Measurements from ENCODE around the gene TAF4. TPM values are rescaled to one million over a fixed set of nuclear protein-coding genes. Genes with fewer than 3 reads are reported as not detected.
"Not testable (repeated sequence)": the region's sequence is repeated elsewhere in the genome, so short reads cannot be mapped to it uniquely, and the experiment has no call there.

Gene TAF4
- total RNA-seq, 2 experiments from 2014 or later: 20.7 to 21.2 TPM

DNA sequence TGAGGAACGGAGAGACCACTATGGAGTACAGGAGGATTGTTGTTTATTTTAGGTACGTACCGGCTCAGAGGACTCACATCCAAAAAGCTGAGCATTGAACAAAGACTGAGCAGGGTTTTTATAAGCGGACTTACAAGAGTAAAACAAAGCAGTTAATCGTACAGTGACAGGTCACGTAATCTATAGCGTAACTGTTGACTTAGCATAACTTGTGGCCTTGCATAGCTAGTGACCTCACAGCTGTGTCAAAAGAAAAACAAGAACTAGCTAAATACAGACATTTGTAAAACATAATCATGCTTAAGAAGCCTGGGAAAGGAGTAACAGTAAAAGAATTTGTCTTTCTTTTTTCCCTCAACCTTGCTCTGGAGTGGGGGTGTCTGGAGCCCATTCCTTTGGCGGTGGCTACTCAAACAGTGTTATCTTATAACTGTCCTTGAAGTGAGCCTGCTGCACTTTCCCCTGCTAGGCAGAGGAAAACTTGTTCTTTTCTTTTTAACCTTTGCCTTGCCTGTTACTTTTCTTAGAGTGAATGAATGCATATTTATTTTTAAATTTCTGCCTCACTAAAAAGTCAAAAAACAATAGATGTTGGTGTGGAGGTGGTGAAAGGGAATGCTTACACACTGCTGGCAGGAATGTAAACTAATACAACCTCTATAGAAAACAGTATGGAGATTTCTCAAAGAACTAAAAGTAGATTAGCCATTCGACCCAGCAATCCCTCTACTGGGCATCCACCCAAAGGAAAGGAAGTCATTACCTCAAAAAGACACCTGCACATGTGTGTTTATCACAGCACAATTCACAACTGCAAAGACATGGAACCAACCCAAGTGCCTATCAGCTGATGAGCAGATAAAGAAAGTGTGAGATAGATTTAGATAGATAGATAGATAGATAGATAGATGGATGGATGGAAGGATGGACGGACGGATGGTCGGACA is 109.0 kb downstream of the TAF4 start:
- CTCF ChIA-PET: no interaction called here
- POLR2A ChIA-PET: no interaction called here

DNA sequence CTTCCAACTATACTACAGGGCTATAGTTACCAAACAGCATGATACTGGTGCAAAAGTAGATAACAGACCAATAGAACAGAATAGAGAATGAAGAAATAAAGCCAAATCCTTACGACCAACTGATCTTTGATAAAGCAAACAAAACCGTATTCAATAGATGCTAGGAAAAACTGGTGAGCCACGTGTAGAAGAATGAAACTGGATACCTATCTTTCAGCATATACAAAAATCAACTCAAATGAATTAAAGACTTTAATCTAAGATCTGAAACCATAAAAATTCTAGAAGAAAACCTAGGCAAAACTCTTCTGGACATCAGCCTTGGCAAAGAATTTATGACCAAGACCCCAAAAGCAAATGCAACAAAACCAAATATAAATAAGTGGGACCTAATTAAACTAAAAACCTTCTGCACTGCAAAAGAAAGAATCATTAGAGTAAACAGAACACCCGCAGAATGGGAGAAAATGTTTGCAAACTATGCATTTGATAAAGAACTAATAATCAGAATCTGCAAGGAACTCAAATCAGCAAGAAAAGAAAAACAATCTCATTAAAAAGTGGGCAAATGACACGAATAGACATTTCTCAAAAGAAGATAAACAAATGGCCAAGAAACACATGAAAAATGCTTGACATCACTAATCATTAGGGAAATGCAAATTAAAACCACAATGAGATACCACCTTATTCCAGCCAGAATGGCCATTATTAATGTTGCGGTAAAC is 109.8 kb downstream of the TAF4 start:
- POLR2A ChIA-PET: no interaction called here
- CTCF ChIA-PET: no interaction called here

DNA sequence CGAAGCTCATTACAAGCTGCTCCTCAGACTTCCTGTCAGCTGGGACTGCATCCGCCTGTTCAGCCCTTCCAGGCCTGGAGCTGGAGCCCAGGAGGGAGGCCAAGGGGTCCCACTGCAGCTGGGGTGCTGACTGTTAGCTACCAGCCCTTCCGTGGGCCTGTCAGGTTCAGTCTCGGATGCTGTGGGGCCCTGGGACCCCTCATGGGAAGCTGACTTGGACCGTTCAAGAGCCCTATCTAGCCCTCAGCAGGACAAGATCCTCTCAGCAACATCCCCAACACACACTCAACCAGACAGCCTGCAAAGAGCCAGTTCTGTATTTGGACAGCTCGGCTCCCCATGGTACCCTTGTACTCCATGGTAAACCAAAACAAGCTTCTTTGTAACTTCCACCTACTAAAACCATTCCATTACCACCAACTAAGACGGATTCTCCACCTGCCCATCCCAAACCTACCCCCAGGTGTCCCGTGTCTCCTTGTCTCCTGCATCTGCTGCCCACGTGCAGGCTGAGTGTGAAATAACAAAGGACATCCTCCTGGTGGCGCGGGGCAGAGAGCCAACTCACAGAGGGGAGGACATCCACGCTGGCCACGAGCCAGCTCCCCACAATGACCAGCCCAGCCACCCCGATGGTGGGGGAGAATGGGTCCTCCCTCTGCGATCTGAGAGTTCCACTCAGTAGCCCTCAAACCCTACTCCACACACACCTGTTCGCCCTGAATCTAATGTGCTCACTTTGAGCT is 111.2 kb downstream of the TAF4 start:
- CTCF ChIA-PET: no interaction called here
- POLR2A ChIA-PET: no interaction called here

DNA sequence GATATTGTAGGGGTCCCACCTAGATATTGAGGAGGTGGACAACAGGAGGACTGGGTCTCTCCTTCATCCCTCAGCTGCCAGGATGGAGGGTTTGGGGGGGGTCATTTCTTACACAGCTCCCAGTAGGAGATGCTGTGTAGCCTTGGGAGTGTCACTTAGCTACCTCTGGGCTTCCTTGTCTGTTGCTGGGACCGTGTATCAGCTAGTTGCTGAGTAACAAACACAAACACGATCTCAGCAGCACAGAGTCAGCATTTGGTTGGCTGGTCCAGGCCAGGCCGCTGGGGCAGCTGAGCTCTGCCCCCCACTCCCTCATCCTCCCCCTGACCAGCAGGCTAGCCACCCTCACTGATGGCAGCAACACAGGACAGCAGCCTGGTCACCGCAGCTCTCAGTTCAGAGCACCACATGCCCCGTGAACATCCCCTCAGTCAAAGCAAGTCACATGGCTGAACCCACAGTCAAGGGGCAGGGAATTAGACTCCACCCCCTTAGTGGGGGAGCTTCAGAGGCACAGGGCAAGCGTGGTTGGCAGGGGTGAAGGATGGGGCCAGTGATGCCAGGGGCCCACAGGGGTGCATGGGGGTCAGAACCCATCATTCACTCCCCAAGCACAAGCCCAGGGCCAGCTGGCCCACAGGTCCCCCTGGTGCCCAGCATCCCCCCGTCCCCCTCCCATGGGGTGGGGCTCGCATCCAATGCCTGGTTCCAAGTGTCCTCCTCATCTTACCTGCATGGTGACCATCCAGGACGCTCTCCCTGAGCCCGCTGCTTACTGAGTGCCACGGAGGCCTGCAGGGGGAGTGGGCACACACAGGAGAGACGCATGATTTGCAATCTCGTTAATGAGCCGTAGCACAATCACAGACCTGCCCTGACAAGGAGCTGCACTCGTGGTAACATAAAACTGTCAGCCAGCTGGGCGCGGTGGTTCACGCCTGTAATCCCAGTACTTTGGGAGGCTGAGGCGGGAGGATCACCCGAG is 112.4 kb downstream of the TAF4 start:
- ChIA-PET POLR2A (no interaction called here), CTCF (no interaction called here)

DNA sequence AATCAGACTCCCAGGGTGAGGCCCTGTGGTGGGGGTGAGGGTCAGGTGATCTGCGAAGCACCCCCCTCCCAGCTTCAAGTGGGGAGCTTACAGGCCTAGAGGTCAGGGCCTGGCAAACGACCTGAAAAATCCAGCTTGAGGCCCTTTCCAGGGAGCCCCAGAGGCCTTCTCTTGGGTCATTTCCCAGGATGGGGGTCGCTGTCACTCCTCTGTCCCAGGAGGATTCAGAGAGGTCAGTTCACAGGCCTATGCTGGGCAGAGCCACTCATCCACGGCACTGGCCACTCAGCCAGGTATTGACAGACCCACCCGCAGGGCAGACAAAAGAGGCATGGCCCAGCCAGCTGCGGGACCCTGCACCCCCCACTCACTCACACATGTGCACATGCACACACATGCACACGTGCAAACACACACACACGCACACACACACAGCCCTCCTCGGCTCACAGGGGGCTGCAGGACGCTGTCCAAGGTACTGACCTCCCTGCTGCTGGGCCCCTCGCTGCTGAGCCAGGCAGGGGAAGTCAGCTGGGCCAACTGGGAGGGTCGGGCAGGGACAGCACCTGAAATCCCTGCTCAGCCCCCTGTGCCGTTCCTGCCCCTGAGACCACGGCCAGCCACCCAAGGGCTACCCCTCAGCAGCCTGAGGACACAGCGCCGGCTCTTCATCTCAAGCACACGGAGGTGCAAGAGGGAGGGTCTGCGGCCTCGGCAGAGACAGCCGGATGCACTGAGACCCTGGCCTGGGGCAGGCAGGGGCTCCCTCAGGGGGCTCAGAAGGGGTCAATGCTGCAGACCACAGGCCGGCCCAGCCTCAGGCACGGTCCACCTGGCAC is 113.8 kb downstream of the TAF4 start:
- POLR2A ChIA-PET: no interaction called here
- CTCF ChIA-PET: no interaction called here

DNA sequence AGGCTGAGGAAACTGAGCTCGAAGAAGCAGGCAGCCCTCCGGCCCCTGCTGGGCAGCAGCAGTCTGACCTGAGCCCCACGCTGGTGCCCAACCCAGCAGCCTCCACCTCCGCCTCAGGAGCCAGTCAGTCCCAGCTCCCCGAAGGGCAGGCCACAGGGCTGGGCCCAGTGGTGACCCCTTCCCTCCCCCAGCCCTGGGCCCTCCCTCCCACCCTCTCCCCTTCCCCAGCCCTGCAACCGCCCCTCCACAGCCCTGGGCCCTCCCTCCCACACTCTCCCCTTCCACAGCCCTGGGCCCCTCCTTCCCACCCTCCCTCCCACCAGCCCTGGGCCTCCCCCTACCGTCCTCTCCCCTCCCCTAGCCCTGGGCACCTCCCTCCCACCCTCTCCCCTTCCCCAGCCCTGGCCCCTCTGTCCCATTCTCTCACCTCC is 115.0 kb downstream of the TAF4 start:
- POLR2A ChIA-PET: no interaction called here
- CTCF ChIA-PET: no interaction called here

DNA sequence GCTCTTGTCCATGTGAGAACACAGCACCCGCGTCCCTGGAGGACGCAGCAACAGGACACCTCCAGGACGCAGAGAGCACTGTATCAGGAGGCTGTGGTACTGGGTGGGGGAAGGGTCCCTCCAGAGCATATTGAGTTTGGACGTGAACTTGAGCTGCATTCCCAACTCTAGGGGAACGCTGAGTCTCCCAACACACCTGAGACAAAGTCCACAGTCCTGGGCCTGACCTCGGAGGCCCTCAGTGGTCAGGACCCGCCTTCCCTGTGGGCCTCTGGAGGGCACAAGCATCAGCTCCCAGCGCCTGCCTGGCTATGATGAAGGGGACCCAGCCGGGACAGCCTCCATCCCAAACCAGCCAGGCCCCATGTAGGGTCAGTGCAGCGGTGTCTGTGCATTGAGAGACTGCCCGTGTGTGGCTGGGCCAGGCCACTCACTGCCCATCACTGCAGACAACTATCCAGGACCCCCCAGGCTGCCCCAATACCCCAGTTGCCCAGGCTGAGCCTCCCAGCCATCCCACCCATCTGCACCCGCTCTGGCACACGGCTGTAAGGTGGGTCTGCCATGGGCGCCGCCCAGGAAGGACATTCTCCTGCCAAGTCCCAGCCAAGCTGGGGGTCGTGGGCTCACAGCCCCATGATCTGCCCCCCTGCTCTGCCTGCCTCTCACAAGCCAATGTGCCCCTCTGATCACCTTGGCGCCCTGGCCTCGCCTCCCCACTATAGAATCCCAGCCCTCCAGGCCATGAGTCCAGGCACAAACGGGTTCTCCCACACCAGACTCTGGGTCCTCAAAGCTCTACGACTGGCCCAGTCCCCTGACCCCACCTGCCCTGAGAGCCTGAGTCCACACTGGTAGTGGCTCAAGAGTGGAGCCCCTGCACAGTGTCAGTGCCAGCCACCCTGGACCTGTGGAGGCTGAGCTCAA is 115.7 kb downstream of the TAF4 start:
- POLR2A ChIA-PET: no interaction called here
- CTCF ChIA-PET: no interaction called here

DNA sequence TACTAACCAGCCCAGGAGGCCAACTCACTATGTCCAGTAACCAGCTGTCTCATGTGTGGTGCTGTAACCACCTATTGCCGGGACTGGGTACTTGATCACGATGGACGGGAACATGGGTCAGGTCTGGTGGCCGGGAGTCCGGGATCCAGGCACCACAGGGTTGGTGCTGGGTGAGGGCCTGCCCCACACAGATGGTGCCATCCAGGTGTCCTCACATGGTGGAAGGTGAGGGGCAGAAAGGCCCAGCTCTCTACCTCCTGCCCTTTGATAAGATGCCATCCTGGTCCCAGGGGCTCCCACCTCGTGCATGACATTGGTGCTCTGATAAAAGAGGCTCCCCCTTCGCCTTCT is 116.3 kb downstream of the TAF4 start:
- ChIA-PET CTCF (no interaction called here), POLR2A (no interaction called here)

DNA sequence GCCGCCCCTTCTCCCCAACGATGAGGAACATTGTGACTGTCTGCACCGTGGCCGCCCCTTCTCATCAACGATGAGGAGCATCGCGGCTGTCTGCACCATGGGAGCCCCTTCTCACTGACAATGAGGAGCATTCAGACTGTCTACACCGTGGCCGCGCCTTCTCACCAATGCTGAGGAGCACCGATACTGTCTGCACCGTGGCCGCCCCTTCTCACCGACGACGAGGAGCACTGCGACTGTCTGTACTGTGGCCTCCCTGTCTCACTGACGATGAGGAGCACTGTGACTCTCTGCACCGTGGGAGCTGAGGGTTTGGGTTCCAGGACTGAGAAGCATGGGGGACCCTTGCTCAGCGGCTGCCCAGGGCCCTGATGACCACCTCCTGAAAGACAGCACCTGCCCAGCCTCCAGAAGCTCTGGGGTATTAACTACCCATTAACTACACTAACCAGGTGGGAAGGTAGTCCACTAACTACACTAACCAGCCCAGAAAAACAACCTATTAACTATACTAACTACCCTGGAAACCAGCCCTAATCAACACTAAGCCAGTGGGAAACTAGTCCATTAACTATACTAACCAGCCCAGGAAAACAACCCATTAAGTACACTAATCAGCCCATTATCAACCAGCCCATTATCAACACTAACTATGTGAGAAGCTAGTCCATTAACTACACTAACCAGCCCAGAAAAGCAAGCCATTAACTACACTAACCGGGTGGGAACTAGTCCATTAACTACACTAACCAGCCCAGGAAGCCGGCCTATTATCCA is 116.9 kb downstream of the TAF4 start:
- POLR2A ChIA-PET: no interaction called here

DNA sequence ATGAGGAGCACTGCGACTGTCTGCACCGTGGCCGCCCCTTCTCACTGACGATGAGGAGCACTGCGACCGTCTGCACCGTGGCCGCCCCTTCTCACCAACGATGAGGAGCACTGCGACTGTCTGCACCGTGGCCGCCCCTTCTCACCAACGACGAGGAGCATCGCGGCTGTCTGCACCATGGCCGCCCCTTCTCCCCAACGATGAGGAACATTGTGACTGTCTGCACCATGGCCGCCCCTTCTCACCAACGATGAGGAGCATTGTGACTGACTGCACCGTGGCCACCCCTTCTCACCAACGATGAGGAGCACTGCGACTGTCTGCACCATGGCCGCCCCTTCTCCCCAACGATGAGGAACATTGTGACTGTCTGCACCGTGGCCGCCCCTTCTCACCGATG is 117.6 kb downstream of the TAF4 start:
- POLR2A ChIA-PET, CTCF ChIA-PET: not testable (repeated sequence)

More for the DNA sequence above, 116.9 kb downstream of the TAF4 start:
- CTCF ChIA-PET: no interaction called here

DNA sequence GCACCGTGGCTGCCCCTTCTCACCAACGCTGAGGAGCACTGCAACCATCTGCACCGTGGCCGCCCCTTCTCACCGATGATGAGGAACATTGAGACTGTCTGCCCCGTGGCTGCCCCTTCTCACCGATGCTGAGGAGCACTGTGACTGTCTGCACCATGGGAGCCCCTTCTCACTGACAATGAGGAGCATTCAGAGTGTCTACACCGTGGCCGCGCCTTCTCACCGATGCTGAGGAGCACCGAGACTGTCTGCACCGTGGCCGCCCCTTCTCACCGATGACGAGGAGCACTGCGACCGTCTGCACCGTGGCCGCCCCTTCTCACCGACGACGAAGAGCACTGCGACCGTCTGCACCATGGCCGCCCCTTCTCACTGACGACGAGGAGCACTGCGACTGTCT is 120.2 kb downstream of the TAF4 start:
- POLR2A ChIA-PET, CTCF ChIA-PET: not testable (repeated sequence)

DNA sequence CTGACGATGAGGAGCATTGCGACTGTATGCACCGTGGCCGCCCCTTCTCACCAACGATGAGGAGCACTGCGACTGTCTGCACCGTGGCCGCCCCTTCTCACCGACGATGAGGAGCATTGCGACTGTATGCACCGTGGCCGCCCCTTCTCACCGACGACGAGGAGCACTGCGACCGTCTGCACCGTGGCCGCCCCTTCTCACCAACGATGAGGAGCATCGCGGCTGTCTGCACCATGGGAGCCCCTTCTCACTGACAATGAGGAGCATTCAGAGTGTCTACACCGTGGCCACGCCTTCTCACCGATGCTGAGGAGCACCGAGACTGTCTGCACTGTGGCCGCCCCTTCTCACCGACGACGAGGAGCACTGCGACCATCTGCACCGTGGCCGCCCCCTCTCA is 120.7 kb downstream of the TAF4 start:
- CTCF ChIA-PET: not testable (repeated sequence)

DNA sequence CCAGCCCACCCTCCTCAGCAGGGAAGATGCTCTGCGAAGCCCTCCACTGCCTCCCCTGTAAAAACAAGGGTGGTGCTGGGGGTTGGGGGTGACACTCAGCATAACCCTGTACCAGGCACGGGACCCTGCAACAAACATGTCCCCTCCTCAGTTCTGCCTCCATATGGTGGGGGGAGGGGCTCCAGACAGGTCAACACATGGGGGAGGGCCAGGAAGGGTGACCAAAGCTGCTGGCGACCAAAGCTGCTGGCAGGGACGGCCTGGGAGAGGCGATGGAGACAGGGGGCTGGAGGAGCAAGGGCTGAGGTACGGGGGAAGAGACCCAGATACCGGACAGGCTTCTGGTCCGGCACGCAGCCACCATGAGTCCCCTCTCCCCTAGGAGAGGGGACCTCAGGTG is 123.2 kb downstream of the TAF4 start:
- POLR2A ChIA-PET: no interaction called here
- CTCF ChIA-PET: no interaction called here

More for the DNA sequence above, 120.7 kb downstream of the TAF4 start:
- POLR2A ChIA-PET: not testable (repeated sequence)

DNA sequence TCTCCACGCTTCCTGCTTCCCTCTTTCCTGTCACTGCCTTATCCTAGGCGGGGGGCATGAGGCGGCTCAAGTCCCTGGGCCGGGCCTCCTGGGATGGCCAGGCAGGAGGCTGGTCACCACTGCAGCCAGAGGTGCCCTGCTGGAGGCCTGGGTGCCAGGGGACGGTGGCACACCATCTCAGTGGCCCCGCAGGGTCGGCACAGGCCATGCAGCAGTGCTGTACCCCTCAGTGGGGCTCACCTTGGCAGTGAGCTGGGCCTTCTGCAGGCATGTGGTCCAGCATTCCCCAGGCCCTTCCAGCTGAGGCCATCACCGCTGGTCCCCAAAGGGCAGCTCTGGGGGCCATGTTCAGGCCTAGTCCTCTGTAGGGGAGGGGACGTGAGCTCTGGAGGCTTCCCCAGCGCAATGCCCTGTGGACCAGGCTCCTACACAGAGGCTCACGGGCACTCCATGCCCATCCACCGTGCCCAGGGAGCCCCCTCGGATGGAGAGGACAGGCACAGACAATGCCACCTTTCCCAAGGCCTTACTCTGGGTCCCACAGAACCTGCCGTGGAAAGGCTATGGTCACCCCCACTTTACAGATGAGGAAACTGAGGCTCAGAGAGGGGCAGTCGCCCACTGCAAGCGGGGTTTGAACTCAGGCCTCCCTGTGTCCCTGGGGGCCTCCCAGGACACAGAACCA is 123.8 kb downstream of the TAF4 start:
- CTCF ChIA-PET: no interaction called here
- POLR2A ChIA-PET: no interaction called here

DNA sequence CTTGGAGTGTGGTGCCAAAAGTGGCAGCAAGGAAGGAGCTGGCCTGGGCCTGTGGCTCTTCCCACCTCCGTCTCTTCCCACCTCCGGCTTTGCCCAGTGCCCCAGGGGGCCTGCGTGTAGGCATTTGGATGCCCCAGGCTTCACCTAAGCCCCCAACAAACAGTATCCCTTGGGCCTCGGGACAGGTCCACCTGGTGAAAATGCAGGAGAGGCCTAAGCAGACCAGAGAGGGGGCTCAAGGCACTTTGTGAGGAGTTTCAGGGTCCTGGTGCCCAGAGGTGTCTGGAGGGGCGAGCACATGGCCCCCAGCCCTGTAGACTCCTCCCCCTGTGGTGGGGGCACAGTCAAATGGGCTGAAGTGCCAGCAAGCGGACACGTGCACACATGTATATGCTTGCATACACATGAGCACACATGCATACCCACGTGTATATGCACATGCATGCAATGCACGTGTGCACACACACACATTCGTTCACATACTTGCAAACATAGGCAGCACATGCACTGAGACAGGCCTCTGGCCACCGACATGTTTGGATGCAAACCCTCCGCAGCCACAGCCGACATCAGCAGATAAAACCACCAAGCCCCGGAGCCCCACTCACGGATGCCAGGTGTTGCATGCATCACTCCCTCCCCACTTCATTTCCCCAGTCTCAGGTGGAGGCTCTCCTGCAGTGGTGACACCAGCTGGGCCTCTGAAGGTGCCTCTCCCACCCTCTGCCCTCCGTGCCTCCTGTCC is 124.5 kb downstream of the TAF4 start:
- CTCF ChIA-PET: no interaction called here
- POLR2A ChIA-PET: no interaction called here

DNA sequence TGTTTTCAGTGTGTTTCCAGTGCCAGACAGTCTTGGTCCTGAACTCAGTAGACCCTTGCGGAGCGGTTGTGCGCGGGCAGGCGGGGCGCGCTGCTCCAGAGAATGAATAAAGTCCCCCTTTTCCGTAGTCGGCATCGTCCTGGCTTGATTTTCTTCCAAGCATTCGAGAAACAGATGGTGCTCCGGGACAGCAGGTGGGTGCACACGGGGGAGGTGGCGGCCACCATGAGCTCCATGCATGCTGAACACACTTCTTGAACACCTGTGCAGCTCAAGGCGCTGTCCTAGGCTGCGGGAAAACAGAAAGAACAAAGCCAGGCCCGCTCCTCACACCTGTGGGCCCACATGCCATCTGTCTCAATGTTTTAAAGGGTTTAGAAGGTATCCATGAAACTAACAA is 125.2 kb downstream of the TAF4 start:
- ChIA-PET CTCF (no interaction called here), POLR2A (no interaction called here)
